Measurements from ENCODE around the gene HAO2. TPM values are rescaled to one million over a fixed set of nuclear protein-coding genes. Genes with fewer than 3 reads are reported as not detected.

HAO2 gene
- total RNA-seq, 2 experiments from 2014 or later: not detected

GRCh38 chr1:119420638-119421037, 52.1 kb downstream of the HAO2 start:
- Mint-ChIP-seq H3K36me3 (no peaks in the 10 kb centered on the region), H3K27me3 (peaks cover 6% of the 10 kb centered on the region), H3K4me1 (no peaks in the 10 kb centered on the region), H3K4me3 (no peak overlapping the region), H3K27ac (no peak overlapping the region), H3K9me3 (no peaks in the 10 kb centered on the region)
- DNase-seq: no peak

GRCh38 chr1:119422631-119423030, 54.0 kb downstream of the HAO2 start:
- Mint-ChIP-seq H3K4me1 (no peaks in the 10 kb centered on the region), H3K36me3 (no peaks in the 10 kb centered on the region), H3K27me3 (peaks cover 3% of the 10 kb centered on the region), H3K9me3 (no peaks in the 10 kb centered on the region), H3K4me3 (no peak overlapping the region), H3K27ac (no peak overlapping the region)
- no peak for DNase-seq

GRCh38 chr1:119428991-119429390, 60.4 kb downstream of the HAO2 start:
- Mint-ChIP-seq H3K9me3 (no peaks in the 10 kb centered on the region), H3K4me1 (no peaks in the 10 kb centered on the region), H3K27me3 (peaks cover 31% of the 10 kb centered on the region), H3K36me3 (no peaks in the 10 kb centered on the region), H3K4me3 (no peak overlapping the region), H3K27ac (no peak overlapping the region)
- no peak for DNase-seq

DNA sequence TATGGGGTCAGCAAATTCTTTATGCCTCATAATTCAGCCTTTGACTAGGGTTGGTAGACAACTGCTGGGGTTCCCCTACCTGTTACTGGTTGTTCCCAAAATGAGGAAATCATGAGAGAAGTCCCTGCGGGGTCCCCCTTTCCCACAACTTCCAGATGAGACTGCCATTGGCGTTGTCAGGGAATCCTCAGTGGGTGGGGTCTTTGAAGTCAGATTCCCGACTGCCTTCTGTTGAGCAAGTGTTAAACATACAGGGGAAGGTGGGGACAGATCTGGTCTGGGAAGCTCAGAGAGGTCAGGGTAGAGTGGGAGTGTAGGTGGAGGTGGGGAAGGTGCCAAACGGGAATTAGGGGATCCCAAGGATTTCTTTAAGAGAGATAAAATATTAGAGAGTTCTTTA, 61.1 kb downstream of the HAO2 start:
- H3K36me3 Mint-ChIP-seq: no peaks in the 10 kb centered on the region
- no peak for DNase-seq
- H3K27ac Mint-ChIP-seq: no peak overlapping the region
- H3K27me3 Mint-ChIP-seq: peaks cover 31% of the 10 kb centered on the region
- H3K4me3 Mint-ChIP-seq: no peak overlapping the region
- H3K4me1 Mint-ChIP-seq: no peaks in the 10 kb centered on the region
- H3K9me3 Mint-ChIP-seq: no peaks in the 10 kb centered on the region

DNA sequence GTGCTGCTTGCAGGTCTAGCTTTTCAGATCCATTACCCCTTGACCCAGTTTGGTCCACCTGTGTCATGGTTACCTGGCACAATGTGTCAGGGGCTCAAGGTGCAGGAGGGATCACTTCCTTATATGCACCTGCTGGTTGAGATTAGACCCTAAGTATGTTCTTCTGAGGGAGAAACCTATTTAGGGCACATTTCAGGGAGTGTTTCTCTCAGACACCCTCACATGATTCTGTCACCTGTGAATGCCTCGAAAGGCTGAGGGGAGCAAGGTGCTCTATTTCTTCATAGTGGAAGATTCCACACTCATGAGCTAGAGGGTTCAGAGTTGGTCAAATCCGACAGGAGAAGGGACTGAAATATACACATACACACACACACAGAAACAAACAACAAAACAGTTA, 61.9 kb downstream of the HAO2 start:
- Mint-ChIP-seq H3K4me1 (no peaks in the 10 kb centered on the region), H3K4me3 (no peak overlapping the region), H3K36me3 (no peaks in the 10 kb centered on the region), H3K9me3 (no peaks in the 10 kb centered on the region), H3K27me3 (peaks cover 31% of the 10 kb centered on the region), H3K27ac (no peak overlapping the region)
- DNase-seq: no peak

DNA sequence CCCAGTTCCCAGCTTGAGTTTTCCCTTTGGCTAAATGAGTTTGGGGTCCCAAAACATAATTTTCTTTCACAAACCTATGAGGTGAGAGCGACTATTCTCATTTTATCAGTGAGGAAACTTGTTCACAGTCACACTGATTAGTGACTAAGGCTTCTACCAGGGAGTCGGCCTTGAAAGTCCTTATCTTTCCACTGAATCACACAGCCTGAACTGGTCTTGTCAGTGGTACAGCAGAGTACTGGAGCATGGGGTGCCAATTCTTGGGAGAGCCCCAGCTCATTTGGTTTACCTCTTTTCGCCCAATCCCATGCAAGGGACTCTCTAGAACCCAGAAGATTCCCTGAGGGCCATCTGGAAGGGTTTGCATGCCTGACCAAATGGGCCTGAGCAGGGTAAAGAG, 63.3 kb downstream of the HAO2 start:
- H3K4me1 Mint-ChIP-seq: no peaks in the 10 kb centered on the region
- peaks cover 31% of the 10 kb centered on the region for H3K27me3 Mint-ChIP-seq
- no peaks in the 10 kb centered on the region for H3K36me3 Mint-ChIP-seq

DNA sequence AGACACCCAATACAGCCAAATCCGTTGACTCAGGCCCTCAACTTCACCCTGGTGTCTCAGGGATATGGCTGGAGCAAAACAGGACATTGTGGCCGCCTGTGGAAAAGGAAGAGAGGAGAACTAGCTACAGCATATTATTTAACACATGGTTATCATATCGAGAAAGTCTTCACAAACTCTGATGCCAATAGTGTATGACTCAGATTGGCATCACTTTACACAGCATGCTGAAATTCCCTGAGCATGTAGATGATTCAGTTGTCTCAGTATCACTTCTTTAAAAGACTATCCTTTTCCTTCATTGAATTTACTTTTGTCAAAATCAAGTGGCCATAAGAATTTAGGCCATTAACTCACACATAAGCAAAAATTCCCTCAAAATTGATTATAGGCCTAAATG, 66.5 kb downstream of the HAO2 start:
- no peak overlapping the region for H3K4me3 Mint-ChIP-seq
- no peaks in the 10 kb centered on the region for H3K9me3 Mint-ChIP-seq
- no peak for DNase-seq
- H3K36me3 Mint-ChIP-seq: no peaks in the 10 kb centered on the region
- H3K27ac Mint-ChIP-seq: no peak overlapping the region
- peaks cover 17% of the 10 kb centered on the region for H3K27me3 Mint-ChIP-seq
- H3K4me1 Mint-ChIP-seq: no peaks in the 10 kb centered on the region

More for the DNA sequence above, 63.3 kb downstream of the HAO2 start:
- no peak overlapping the region for H3K27ac Mint-ChIP-seq
- H3K9me3 Mint-ChIP-seq: no peaks in the 10 kb centered on the region
- no peak overlapping the region for H3K4me3 Mint-ChIP-seq
- DNase-seq: no peak

DNA sequence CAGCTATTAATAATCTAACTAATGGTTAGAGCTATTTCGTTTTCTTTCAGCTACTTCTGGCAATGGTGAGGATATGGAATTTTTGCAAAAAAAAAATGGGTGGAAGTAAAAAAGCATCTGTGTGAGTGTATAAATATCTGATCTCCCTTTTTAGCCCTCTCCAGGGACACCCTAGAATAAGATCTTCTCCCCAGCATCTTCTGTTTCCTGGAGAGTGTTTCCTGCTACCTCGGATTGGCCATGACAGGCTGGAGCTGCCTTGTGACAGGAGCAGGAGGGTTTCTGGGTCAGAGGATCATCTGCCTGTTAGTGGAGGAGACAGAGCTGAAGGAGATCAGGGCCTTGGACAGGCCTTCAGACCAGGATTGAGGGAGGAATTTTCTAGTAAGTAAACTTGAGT, 70.2 kb downstream of the HAO2 start:
- Mint-ChIP-seq H3K27ac (no peak overlapping the region), H3K36me3 (no peaks in the 10 kb centered on the region), H3K4me1 (no peaks in the 10 kb centered on the region), H3K27me3 (peaks cover 7% of the 10 kb centered on the region), H3K9me3 (no peaks in the 10 kb centered on the region), H3K4me3 (no peak overlapping the region)
- no peak for DNase-seq

- no peaks in the 10 kb centered on the region for H3K9me3 Mint-ChIP-seq
- no peak for DNase-seq
- no peak overlapping the region for H3K27ac Mint-ChIP-seq
- H3K4me1 Mint-ChIP-seq: no peaks in the 10 kb centered on the region
- no peak overlapping the region for H3K4me3 Mint-ChIP-seq
- H3K27me3 Mint-ChIP-seq: peaks cover 11% of the 10 kb centered on the region
- no peaks in the 10 kb centered on the region for H3K36me3 Mint-ChIP-seq
Observed at GRCh38 chr1:119440721-119441307, 72.2 kb downstream of the HAO2 start.

- H3K36me3 Mint-ChIP-seq: no peaks in the 10 kb centered on the region
- H3K4me3 Mint-ChIP-seq: no peak overlapping the region
- no peaks in the 10 kb centered on the region for H3K9me3 Mint-ChIP-seq
- no peak for DNase-seq
- peaks cover 11% of the 10 kb centered on the region for H3K27me3 Mint-ChIP-seq
- no peak overlapping the region for H3K27ac Mint-ChIP-seq
- H3K4me1 Mint-ChIP-seq: no peaks in the 10 kb centered on the region
Observed at GRCh38 chr1:119442756-119443155, 74.2 kb downstream of the HAO2 start.

Other genes with a start within 250 kb of the HAO2 start
- gene WARS2, start 228.1 kb upstream of the HAO2 start, total RNA-seq: 10 to 100 TPM; 18.3 to 20.2 TPM
- not detected for gene HSD3B2, start 46.4 kb downstream of the HAO2 start, total RNA-seq
- not detected for gene HSD3B1, start 138.4 kb downstream of the HAO2 start, total RNA-seq

Measured in activated naive CD8-positive, alpha-beta T cell treated with anti-CD3 and anti-CD28 coated beads for 36 hours (primary cell).